Astrocyte of the spinal cord (primary cell): ENCODE data around the gene SGMS1.

Experiments used
- DNase-seq: peaks from one replicate; pipeline ENCODE4 v3.0.0; 2011; ENCODE audit warnings: low read depth, low spot score
- H3K4me3 ChIP-seq: 2 replicates; pipeline ENCODE4 v1.5.1; 2011; ENCODE audit warnings: low read depth, mild to moderate bottlenecking, low read length, moderate library complexity
- in situ Hi-C: cut with HindIII; loops from 2 replicates; pipeline ENCODE4 v1.10.0; 2017; ENCODE audit warnings: low sequenced_read_pairs
- TF ChIP-seq, protein P1 (sequence below): IDR thresholded peaks from 2 replicates; pipeline ENCODE4 v1.5.1; 2012; ENCODE audit warnings: low read depth, mild to moderate bottlenecking, low read length, inconsistent platforms

SGMS1 gene

DNA sequence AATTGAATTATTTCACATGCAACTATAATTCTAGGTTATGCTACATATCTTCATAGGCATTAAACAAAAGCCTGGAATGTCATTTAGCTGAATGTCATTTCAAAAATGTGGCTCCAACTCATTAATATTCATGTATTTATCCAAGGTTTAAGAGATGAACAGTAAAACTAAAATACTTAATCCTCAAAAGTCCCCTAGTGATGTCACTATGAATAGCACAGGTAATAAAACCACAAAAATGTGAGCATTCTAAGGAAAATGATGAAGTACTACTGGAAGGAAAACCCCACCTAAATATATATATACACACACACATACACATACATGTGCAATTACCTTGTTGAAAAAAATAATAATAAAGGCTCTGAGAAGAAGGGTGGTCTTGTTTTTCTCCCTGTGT, 218.0 kb downstream of the SGMS1 start:
- TF ChIP-seq, protein P1, sequence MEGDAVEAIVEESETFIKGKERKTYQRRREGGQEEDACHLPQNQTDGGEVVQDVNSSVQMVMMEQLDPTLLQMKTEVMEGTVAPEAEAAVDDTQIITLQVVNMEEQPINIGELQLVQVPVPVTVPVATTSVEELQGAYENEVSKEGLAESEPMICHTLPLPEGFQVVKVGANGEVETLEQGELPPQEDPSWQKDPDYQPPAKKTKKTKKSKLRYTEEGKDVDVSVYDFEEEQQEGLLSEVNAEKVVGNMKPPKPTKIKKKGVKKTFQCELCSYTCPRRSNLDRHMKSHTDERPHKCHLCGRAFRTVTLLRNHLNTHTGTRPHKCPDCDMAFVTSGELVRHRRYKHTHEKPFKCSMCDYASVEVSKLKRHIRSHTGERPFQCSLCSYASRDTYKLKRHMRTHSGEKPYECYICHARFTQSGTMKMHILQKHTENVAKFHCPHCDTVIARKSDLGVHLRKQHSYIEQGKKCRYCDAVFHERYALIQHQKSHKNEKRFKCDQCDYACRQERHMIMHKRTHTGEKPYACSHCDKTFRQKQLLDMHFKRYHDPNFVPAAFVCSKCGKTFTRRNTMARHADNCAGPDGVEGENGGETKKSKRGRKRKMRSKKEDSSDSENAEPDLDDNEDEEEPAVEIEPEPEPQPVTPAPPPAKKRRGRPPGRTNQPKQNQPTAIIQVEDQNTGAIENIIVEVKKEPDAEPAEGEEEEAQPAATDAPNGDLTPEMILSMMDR: no peak

DNA sequence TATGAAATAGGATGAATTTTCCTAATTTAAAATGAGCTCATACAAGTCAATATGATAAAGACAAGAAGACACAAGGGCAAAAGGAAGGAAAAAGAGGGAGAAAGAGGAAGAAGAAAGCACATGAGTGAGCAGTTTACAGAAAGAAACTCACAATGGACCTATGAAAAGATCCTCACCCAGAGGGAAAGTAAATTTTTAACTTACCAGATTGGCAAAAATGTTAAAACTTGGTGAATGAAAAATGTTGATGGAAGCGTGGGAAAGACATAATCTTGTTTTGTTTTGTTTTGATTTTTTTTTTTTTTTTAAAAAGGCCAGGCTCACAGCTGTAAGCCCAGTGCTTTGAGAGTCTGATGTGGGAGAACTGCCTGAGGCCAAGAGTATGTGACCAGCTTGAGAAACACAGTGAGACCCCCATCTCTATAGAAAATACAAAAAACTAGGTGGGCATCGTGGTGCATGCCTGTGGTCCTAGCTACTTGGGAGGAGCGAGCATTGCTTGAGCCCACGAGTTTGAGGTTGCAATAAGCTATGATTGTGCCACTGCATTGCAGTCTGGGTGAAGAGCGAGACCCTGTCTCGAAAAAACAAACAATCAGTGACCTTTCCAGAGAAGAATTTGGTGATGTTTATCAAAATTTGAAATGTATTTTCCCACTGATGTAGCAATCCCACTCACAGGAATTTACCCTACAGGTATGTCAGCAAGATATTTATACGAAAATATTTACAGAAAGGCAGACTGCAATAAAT, 219.6 kb downstream of the SGMS1 start:
- H3K4me3 ChIP-seq: no peak overlapping the region
- DNase-seq: no peak
- in situ Hi-C loops: no loop called here
- TF ChIP-seq, protein P1: no peak

More for the DNA sequence above, 218.0 kb downstream of the SGMS1 start:
- H3K4me3 ChIP-seq: no peak overlapping the region
- no peak for DNase-seq
- in situ Hi-C loops: no loop called here

DNA sequence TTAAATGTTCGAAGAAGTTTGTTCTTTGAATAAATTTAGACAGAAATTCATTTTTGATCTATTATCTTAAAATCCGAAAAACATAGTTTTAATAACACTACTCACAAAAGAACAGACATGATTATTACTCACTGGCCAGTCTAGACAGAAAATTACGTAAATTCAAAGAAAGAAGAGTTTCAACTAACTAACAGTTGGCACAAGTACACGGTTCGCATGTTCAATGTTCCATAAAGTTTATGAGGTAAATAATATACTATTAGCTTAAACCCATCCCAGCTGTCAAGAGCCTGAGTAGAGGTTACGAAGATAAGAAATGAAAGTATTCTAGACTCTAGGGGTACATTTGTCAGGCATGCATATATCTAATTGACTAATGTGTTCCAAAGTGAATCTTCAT, 220.7 kb downstream of the SGMS1 start:
- no peak overlapping the region for H3K4me3 ChIP-seq
- no peak for DNase-seq
- TF ChIP-seq, protein P1: no peak
- in situ Hi-C loops: no loop called here

DNA sequence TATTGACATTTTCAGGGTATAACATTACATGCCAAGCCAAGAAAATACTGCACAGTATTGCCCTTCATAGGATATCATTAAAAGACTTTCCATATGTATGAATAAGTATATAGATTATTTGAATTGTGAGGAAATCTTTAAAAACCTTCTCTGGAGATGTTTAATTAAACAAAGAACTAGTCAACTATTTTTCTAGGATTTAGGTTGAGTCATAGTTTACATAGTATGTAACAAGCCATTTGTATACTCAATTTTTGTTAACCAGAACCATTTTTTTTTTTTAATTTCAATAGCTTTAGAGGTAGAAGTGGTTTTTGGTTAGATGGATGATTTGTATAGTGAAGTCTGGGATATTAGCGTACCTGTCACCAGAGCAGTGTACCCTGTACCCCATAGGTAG, 221.3 kb downstream of the SGMS1 start:
- DNase-seq: no peak
- TF ChIP-seq, protein P1: no peak
- H3K4me3 ChIP-seq: no peak overlapping the region
- in situ Hi-C loops: no loop called here

DNA sequence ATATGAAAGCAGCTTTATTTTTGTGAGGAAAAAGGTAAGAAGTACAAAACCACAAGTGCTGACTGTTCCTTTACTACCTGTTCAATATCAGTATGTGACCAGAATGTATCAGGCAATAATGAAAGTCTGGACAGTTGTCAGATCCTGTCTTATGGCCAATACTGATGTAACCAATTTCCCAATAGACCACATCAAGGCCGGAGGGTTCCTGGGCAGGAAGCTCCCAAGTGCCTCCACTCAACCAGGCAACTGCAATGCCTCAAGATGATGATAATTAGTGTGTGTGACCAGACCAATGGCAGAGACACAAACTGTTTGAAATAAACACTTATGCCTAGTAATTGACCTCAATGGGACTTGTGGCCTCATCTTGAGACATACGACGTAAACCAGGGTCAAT, 223.1 kb downstream of the SGMS1 start:
- TF ChIP-seq, protein P1: no peak
- H3K4me3 ChIP-seq: no peak overlapping the region
- no peak for DNase-seq
- in situ Hi-C loops: no loop called here

DNA sequence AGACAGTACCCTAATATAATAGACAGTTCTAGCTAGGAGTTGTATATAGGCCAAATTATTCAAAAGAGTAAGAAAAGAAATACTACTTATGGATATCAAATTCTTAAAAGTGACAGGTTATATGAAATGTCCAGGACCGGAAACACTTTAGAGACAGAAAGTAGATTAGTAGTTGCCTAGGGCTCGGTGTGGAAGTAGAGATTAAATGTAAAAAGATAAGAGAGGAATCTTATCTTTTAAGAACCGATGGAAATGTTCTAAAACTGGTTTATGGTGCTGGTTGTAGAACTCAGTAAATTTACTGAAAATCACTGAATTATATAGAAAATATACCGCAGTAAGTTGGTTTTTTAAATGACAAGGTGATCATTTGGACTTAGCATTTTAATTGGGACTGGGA, 224.9 kb downstream of the SGMS1 start:
- DNase-seq: no peak
- no peak overlapping the region for H3K4me3 ChIP-seq
- TF ChIP-seq, protein P1: no peak
- in situ Hi-C loops: no loop called here

DNA sequence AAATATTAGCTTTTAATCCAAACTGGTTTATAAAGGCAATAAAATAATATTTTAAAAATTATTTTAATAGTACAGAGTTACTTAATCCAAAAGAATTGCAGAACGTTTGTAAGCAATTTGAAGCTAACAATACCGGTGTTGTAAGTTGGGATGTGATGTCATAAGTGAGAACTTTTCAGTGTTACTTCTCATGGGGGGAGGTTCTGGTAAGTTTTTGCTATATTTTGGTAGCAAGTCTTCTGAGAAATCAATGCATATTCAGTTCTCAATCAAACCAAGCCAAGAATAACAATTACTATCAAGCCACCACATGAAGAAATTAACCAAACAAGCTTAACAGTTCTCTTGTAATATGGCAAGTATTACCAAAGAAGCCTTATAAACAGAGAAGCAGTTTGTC, 225.4 kb downstream of the SGMS1 start:
- peak; percentile 63 for DNase-seq
- no peak overlapping the region for H3K4me3 ChIP-seq
- TF ChIP-seq, protein P1: no peak
- in situ Hi-C loops: no loop called here
